Liver (tissue), 9 donors: ENCODE data around the gene INPP4A. TPM values are rescaled to one million over a fixed set of nuclear protein-coding genes. Genes with fewer than 3 reads are reported as not detected.

Experiments
- DNase-seq: peaks from one replicate; pipeline ENCODE4 v3.0.0-alpha.2; 2017; ENCODE audit warnings: low spot score
- H3K27ac ChIP-seq, 2 donors: one replicate each; pipeline ENCODE4 v1.7.0; 2013; ENCODE audit warnings: inconsistent platforms in 2 of 2, low read length in 2 of 2, control low read depth in 1 of 2, low read depth in 1 of 2, mild to moderate bottlenecking in 1 of 2
- H3K27me3 ChIP-seq, 4 donors: one replicate each; pipeline versions ENCODE4 v1.6.1 to v1.7.0; 2013; ENCODE audit warnings: low read length in 3 of 4, inconsistent platforms in 1 of 4, mild to moderate bottlenecking in 1 of 4, moderate library complexity in 1 of 4; ENCODE audit not compliant: control insufficient read depth in 4 of 4, insufficient read depth in 4 of 4
- H3K36me3 ChIP-seq, 4 donors: one replicate each; pipeline versions ENCODE4 v1.6.1 to v1.7.0; 2013; ENCODE audit warnings: low read length in 3 of 4, mild to moderate bottlenecking in 3 of 4, low read depth in 1 of 4, moderate library complexity in 1 of 4; ENCODE audit not compliant: control insufficient read depth in 4 of 4, insufficient read depth in 3 of 4
- H3K4me1 ChIP-seq, 4 donors: one replicate each; pipeline versions ENCODE4 v1.6.1 to v1.7.0; 2013; ENCODE audit warnings: low read length in 3 of 4, mild to moderate bottlenecking in 3 of 4, moderate library complexity in 1 of 4; ENCODE audit not compliant: control insufficient read depth in 4 of 4, insufficient read depth in 4 of 4
- H3K4me3 ChIP-seq, 3 donors: one replicate each; pipeline versions ENCODE4 v1.6.1 to v1.7.0; 2013; ENCODE audit warnings: low read length in 3 of 3, control low read depth in 1 of 3, low read depth in 1 of 3, mild to moderate bottlenecking in 1 of 3
- H3K9ac ChIP-seq, 2 donors: one replicate each; pipeline ENCODE4 v1.7.0; 2013; ENCODE audit warnings: low read length in 2 of 2, mild to moderate bottlenecking in 2 of 2, moderate library complexity in 2 of 2, control low read depth in 1 of 2, low read depth in 1 of 2
- H3K9me3 ChIP-seq, 4 donors: one replicate each; pipeline versions ENCODE4 v1.6.1 to v1.7.0; 2013; ENCODE audit warnings: low read length in 3 of 4; ENCODE audit not compliant: control insufficient read depth in 4 of 4
- EGR1 ChIP-seq, 2 donors: IDR thresholded peaks; 2 replicates each; pipeline ENCODE4 v1.6.1; 2016 to 2018; ENCODE audit warnings: antibody characterized with exemption in 2 of 2, low read depth in 2 of 2
- FOXA1 ChIP-seq: IDR thresholded peaks from 2 replicates; pipeline ENCODE4 v1.6.1; 2016; ENCODE audit warnings: antibody characterized with exemption
- FOXA2 ChIP-seq: IDR thresholded peaks from 2 replicates; pipeline ENCODE4 v1.6.1; 2016; ENCODE audit warnings: antibody characterized with exemption
- GABPA ChIP-seq, 2 donors: IDR thresholded peaks in 1 of 2; conservative IDR thresholded peaks in 1 of 2; 2 replicates each; pipeline ENCODE4 v1.6.1; 2016; ENCODE audit warnings: antibody characterized with exemption in 2 of 2, mild to moderate bottlenecking in 1 of 2, moderate library complexity in 1 of 2
- HNF4A ChIP-seq, 2 donors: conservative IDR thresholded peaks; 2 replicates each; pipeline ENCODE4 v1.6.1; 2016; ENCODE audit warnings: antibody characterized with exemption in 2 of 2, mild to moderate bottlenecking in 2 of 2
- HNF4G ChIP-seq: IDR thresholded peaks from 2 replicates; pipeline ENCODE4 v1.6.1; 2016; ENCODE audit warnings: antibody characterized with exemption
- JUND ChIP-seq, 2 donors: IDR thresholded peaks; 2 replicates each; pipeline ENCODE4 v1.6.1; 2016; ENCODE audit warnings: antibody characterized with exemption in 2 of 2
- NR2F2 ChIP-seq: IDR thresholded peaks from 2 replicates; pipeline ENCODE4 v1.6.1; 2016; ENCODE audit warnings: antibody characterized with exemption
- RAD21 ChIP-seq, 2 donors: IDR thresholded peaks; 2 replicates each; pipeline ENCODE4 v1.6.1; 2016; ENCODE audit warnings: antibody characterized with exemption in 2 of 2, mild to moderate bottlenecking in 2 of 2
- RXRA ChIP-seq, 2 donors: IDR thresholded peaks; 2 replicates each; pipeline ENCODE4 v1.6.1; 2017 to 2018; ENCODE audit warnings: antibody characterized with exemption in 2 of 2, mild to moderate bottlenecking in 1 of 2
- SP1 ChIP-seq: IDR thresholded peaks from 2 replicates; pipeline ENCODE4 v1.6.1; 2018; ENCODE audit warnings: antibody characterized with exemption, mild to moderate bottlenecking
- TAF1 ChIP-seq: conservative IDR thresholded peaks from 2 replicates; pipeline ENCODE4 v1.6.1; 2016; ENCODE audit warnings: antibody characterized with exemption, mild to moderate bottlenecking
- YY1 ChIP-seq: IDR thresholded peaks from 2 replicates; pipeline ENCODE4 v1.6.1; 2016; ENCODE audit warnings: antibody characterized with exemption, mild to moderate bottlenecking
- WGBS: extraction: QIAGEN DNeasy Blood & Tissue Kit; methylation state at CpG from one replicate; pipeline ENCODE4 v1.1.7; 2013; 5-methylcytosine and 5-hydroxymethylcytosine counted together
- polyA plus RNA-seq, 2 donors: library from polyadenylated mRNA; stranded (reverse) in 1 of 2; unstranded in 1 of 2; fragments of 200-250 nt in 1 of 2; fragments of >200 nt in 1 of 2; fragmentation: Nextera tagmentation in 1 of 2; extraction: Ambion mirVana in 1 of 2; gene quantifications; one replicate each; pipeline versions ENCODE4 v1.2.1 to v1.2.3, GENCODE V29; 2013 to 2015
- total RNA-seq, 2 donors: library from RNA; depleted of rRNA; stranded (reverse); fragments of >200 nt; gene quantifications; one replicate each; pipeline ENCODE4 v1.2.3, GENCODE V29; 2014
- TF ChIP-seq, protein P1 (sequence below): fragments of 150-350 bp; IDR thresholded peaks from 2 replicates; pipeline ENCODE4 v1.5.1; 2017; ENCODE audit warnings: improper control_type of control experiment, low read depth, low read length; ENCODE audit not compliant: missing input control
- TF ChIP-seq, protein P2 (sequence below): IDR thresholded peaks from 2 replicates; pipeline ENCODE4 v1.6.1; 2016; ENCODE audit warnings: antibody characterized with exemption, mild to moderate bottlenecking
- TF ChIP-seq, protein P3 (sequence below): IDR thresholded peaks from 2 replicates; pipeline ENCODE4 v1.6.1; 2016; ENCODE audit warnings: antibody characterized with exemption
- TF ChIP-seq, protein P4 (sequence below): IDR thresholded peaks from 2 replicates; pipeline ENCODE4 v1.6.1; 2016; ENCODE audit warnings: antibody characterized with exemption
- TF ChIP-seq, protein P5 (sequence below): IDR thresholded peaks from 2 replicates; pipeline ENCODE4 v1.6.1; 2016; ENCODE audit warnings: antibody characterized with exemption
- donor health status: healthy.
- donor health status: healthy.
- donor health status: healthy.
- donor health status: healthy.
- donor health status: healthy.

INPP4A gene
- total and polyA plus RNA-seq, 4 donors, result 2.9 to 14.9 (median 7.2) TPM

DNA sequence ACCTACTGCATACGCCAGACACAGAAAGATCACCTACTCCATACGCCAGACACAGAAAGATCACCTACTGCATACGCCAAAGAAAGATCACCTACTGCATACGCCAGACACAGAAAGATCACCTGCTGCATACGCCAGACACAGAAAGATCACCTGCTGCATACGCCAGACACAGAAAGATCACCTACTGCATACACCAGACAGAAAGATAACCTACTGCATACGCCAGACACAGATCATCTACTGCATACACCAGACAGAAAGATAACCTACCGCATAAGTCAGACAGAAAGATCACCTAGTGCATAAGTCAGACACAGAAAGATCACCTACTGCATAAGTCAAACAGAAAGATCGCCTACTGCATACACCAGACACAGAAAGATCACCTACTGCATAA, 137.9 kb downstream of the INPP4A start:
- no peak for DNase-seq
- H3K4me3 ChIP-seq, result no peak overlapping the region
- peaks cover 0 to 10% (median 5%) of the 10 kb centered on the region in 4 donors for H3K36me3 ChIP-seq
- no peaks in the 10 kb centered on the region for H3K9me3 ChIP-seq
- no peaks in the 10 kb centered on the region for H3K27me3 ChIP-seq
- 96% methylated on average over 9 of the region's 9 CpGs for WGBS
- TF ChIP-seq HNF4G, result no peak
- TF ChIP-seq, protein P1, sequence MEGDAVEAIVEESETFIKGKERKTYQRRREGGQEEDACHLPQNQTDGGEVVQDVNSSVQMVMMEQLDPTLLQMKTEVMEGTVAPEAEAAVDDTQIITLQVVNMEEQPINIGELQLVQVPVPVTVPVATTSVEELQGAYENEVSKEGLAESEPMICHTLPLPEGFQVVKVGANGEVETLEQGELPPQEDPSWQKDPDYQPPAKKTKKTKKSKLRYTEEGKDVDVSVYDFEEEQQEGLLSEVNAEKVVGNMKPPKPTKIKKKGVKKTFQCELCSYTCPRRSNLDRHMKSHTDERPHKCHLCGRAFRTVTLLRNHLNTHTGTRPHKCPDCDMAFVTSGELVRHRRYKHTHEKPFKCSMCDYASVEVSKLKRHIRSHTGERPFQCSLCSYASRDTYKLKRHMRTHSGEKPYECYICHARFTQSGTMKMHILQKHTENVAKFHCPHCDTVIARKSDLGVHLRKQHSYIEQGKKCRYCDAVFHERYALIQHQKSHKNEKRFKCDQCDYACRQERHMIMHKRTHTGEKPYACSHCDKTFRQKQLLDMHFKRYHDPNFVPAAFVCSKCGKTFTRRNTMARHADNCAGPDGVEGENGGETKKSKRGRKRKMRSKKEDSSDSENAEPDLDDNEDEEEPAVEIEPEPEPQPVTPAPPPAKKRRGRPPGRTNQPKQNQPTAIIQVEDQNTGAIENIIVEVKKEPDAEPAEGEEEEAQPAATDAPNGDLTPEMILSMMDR, result no peak
- TF ChIP-seq FOXA2, result no peak
- TF ChIP-seq HNF4A (conservative IDR thresholded peaks at IDR 0.05), result no peak
- no peak for TF ChIP-seq JUND (IDR thresholded peaks at IDR 0.05)
- TF ChIP-seq, protein P2, sequence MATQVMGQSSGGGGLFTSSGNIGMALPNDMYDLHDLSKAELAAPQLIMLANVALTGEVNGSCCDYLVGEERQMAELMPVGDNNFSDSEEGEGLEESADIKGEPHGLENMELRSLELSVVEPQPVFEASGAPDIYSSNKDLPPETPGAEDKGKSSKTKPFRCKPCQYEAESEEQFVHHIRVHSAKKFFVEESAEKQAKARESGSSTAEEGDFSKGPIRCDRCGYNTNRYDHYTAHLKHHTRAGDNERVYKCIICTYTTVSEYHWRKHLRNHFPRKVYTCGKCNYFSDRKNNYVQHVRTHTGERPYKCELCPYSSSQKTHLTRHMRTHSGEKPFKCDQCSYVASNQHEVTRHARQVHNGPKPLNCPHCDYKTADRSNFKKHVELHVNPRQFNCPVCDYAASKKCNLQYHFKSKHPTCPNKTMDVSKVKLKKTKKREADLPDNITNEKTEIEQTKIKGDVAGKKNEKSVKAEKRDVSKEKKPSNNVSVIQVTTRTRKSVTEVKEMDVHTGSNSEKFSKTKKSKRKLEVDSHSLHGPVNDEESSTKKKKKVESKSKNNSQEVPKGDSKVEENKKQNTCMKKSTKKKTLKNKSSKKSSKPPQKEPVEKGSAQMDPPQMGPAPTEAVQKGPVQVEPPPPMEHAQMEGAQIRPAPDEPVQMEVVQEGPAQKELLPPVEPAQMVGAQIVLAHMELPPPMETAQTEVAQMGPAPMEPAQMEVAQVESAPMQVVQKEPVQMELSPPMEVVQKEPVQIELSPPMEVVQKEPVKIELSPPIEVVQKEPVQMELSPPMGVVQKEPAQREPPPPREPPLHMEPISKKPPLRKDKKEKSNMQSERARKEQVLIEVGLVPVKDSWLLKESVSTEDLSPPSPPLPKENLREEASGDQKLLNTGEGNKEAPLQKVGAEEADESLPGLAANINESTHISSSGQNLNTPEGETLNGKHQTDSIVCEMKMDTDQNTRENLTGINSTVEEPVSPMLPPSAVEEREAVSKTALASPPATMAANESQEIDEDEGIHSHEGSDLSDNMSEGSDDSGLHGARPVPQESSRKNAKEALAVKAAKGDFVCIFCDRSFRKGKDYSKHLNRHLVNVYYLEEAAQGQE, result no peak
- no peak for TF ChIP-seq EGR1 (IDR thresholded peaks at IDR 0.05; ENCODE audit: low read depth in 2 of 2)
- TF ChIP-seq YY1, result no peak
- no peak for TF ChIP-seq RXRA (IDR thresholded peaks at IDR 0.05)
- TF ChIP-seq FOXA1, result no peak
- TF ChIP-seq RAD21 (IDR thresholded peaks at IDR 0.05), result no peak
- no peak for TF ChIP-seq TAF1
- no peak for TF ChIP-seq SP1
- TF ChIP-seq GABPA (IDR thresholded peaks at IDR 0.05 in 1 of 2, conservative IDR thresholded peaks at IDR 0.05 in 1 of 2), result no peak
- no peak for TF ChIP-seq NR2F2
- H3K9ac ChIP-seq, result no peak overlapping the region
- H3K4me1 ChIP-seq, result peaks cover 0 to 7% (median 3%) of the 10 kb centered on the region in 4 donors
- H3K27ac ChIP-seq, result no peak overlapping the region

DNA sequence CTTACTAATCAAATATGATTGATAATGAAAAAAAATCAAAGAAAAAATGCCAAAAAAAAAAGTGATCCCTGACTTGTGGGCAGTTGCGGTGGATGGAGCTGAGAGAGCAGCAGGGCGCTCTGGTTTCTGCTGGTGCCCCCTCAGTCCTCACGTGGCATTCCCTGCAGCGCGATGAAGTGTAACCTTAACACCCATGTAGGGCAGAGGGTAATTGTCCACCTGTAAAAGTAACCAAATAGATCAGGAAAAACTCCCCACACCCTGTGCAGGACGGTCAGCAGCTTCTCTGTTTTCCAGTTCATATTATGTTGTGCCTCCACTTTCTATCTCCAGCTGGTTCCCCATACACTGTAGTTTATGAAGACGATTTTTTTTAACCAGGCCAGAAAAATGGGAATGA, 138.6 kb downstream of the INPP4A start:
- H3K27ac ChIP-seq, result no peak overlapping the region
- no peaks in the 10 kb centered on the region for H3K27me3 ChIP-seq
- peaks cover 0 to 8% (median 4%) of the 10 kb centered on the region in 4 donors for H3K36me3 ChIP-seq
- peak; percentile 9 for DNase-seq
- H3K9me3 ChIP-seq, result no peaks in the 10 kb centered on the region
- peaks cover 0 to 7% (median 3%) of the 10 kb centered on the region in 4 donors for H3K4me1 ChIP-seq
- no peak overlapping the region for H3K9ac ChIP-seq
- TF ChIP-seq HNF4A (conservative IDR thresholded peaks at IDR 0.05) (no peak), FOXA1 (no peak), YY1 (no peak), FOXA2 (no peak), SP1 (no peak), EGR1 (IDR thresholded peaks at IDR 0.05; ENCODE audit: low read depth in 2 of 2) (no peak), GABPA (IDR thresholded peaks at IDR 0.05 in 1 of 2, conservative IDR thresholded peaks at IDR 0.05 in 1 of 2) (no peak), NR2F2 (no peak), RXRA (IDR thresholded peaks at IDR 0.05) (no peak), HNF4G (no peak), TAF1 (no peak), RAD21 (IDR thresholded peaks at IDR 0.05) (no peak), JUND (IDR thresholded peaks at IDR 0.05) (no peak)
- TF ChIP-seq, protein P2, result no peak
- TF ChIP-seq, protein P3, sequence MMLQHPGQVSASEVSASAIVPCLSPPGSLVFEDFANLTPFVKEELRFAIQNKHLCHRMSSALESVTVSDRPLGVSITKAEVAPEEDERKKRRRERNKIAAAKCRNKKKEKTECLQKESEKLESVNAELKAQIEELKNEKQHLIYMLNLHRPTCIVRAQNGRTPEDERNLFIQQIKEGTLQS, result no peak
- TF ChIP-seq, protein P4, sequence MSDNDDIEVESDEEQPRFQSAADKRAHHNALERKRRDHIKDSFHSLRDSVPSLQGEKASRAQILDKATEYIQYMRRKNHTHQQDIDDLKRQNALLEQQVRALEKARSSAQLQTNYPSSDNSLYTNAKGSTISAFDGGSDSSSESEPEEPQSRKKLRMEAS, result no peak
- TF ChIP-seq, protein P5, sequence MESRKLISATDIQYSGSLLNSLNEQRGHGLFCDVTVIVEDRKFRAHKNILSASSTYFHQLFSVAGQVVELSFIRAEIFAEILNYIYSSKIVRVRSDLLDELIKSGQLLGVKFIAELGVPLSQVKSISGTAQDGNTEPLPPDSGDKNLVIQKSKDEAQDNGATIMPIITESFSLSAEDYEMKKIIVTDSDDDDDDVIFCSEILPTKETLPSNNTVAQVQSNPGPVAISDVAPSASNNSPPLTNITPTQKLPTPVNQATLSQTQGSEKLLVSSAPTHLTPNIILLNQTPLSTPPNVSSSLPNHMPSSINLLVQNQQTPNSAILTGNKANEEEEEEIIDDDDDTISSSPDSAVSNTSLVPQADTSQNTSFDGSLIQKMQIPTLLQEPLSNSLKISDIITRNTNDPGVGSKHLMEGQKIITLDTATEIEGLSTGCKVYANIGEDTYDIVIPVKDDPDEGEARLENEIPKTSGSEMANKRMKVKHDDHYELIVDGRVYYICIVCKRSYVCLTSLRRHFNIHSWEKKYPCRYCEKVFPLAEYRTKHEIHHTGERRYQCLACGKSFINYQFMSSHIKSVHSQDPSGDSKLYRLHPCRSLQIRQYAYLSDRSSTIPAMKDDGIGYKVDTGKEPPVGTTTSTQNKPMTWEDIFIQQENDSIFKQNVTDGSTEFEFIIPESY, result no peak
- WGBS, result 93% methylated on average over 7 of the region's 7 CpGs
- no peak overlapping the region for H3K4me3 ChIP-seq
